ENCODE measurements around the gene CPNE5. TPM values are rescaled to one million over a fixed set of nuclear protein-coding genes. Genes with fewer than 3 reads are reported as not detected.

CPNE5 gene
- total RNA-seq (1 to 10 TPM in 1 of 6 donors, under 1 TPM in 5; 0.19 to 1.5 (median 0.34) TPM), polyA plus RNA-seq (1 to 10 TPM in 1 of 2 donors, under 1 TPM in 1; 0.80 to 1.2 TPM)

- DNase-seq (peak in 1 of 6 donors; percentile 73), FAIRE-seq (no peak), ATAC-seq (peak in 1 of 4 donors; percentile 8)
- Histone ChIP-seq H3K27ac (no peak within 1 kb of the TSS), H3K4me3 (peak within 1 kb of the TSS in 3 of 4 donors; percentile 24 to 46 (median 37)), H3K27me3 (no peaks in the 10 kb centered on the region), H3K36me3 (no peaks in the 10 kb centered on the region), H3K4me1 (peaks cover 0 to 6% (median 5%) of the 10 kb centered on the region in 3 donors), H3K9me3 (no peaks in the 10 kb centered on the region)
- TF ChIP-seq, protein P1, sequence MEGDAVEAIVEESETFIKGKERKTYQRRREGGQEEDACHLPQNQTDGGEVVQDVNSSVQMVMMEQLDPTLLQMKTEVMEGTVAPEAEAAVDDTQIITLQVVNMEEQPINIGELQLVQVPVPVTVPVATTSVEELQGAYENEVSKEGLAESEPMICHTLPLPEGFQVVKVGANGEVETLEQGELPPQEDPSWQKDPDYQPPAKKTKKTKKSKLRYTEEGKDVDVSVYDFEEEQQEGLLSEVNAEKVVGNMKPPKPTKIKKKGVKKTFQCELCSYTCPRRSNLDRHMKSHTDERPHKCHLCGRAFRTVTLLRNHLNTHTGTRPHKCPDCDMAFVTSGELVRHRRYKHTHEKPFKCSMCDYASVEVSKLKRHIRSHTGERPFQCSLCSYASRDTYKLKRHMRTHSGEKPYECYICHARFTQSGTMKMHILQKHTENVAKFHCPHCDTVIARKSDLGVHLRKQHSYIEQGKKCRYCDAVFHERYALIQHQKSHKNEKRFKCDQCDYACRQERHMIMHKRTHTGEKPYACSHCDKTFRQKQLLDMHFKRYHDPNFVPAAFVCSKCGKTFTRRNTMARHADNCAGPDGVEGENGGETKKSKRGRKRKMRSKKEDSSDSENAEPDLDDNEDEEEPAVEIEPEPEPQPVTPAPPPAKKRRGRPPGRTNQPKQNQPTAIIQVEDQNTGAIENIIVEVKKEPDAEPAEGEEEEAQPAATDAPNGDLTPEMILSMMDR (IDR thresholded peaks at IDR 0.05) = no peak
- 24 to 29% methylated on average over 54 to 57 of the region's 57 CpGs for WGBS, 2 donors
- intact Hi-C loops (cut with DNase I) = no loop called here
These were observed at the start of gene CPNE5 for GRCh38 chr6:36838896-36839748. Gene CPNE5 (minus strand): TSS chr6:36839444. CDS start chr6:36839377, 67 bp downstream.

DNA sequence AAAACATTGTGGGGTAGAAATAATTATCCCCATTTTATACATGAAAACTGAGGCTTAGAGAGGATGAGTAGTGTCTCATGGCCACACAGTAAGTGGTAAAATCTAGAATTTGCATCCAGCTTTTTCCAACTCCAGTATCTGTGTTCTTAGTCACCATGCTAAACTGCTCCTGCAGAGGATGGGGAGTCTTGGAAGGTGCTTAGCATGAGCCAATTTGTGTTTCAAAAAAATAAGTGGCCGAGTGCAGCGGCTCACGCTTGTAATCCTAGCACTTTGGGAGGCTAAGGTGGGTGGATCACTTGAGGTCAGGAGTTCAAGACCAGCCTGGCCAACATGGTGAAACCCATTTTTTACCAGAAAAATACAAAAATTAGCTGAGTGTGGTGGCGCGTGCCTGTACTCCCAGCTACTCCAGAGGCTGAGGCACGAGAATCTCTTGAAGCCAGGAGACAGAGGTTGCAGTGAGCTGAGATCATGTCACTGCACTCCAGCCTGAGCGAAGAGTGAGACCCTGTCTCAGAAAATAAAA is 48.9 kb upstream of the CPNE5 start:
- Histone ChIP-seq H3K27me3 (no peaks in the 10 kb centered on the region), H3K4me1 (peaks cover 4 to 12% (median 10%) of the 10 kb centered on the region in 3 donors), H3K4me3 (no peak overlapping the region), H3K36me3 (no peaks in the 10 kb centered on the region), H3K9me3 (no peaks in the 10 kb centered on the region), H3K27ac (no peak overlapping the region)
- FAIRE-seq (no peak), DNase-seq (no peak), ATAC-seq (no peak)
- TF ChIP-seq, protein P1 (IDR thresholded peaks at IDR 0.05) = no peak
- WGBS, 2 donors = 91 to 93% methylated on average over 7 of the region's 7 CpGs
- intact Hi-C loops (cut with DNase I) = loop anchor here in 1 of 3 donors (10.0 kb wide), 1 partner anchor 127 kb away; no protein-coding TSS in a partner anchor

DNA sequence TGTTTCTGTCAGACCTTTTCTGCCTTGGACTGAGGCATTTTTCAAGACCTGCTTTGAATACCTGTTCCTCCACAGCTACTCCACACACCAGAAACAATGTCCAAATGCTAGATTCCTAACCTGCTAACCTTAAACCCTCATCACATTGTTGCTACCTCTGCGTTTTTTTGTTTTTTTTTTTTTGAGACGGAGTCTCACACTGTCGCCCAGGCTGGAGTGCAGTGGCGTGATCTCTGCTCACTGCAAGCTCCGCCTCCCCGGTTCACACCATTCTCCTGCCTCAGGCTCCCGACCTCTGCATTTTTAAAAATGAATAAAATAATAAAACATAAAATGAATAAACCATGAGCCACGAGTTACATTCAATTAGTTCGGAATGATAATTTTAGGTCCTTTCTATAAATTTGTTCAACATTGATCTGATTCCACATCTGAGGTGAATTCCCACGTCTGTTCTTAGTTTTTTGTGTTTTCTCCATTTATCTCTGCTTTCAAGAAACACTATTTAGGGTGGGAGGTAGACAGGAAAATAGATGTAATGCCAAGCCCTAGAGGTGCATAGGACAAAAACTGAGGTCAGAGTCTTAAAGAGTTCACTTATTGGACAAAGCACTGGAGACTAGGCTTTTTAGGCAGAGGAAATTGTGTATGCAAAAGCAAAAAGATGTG is 47.8 kb upstream of the CPNE5 start:
- Histone ChIP-seq H3K9me3 (no peaks in the 10 kb centered on the region), H3K27me3 (no peaks in the 10 kb centered on the region), H3K4me1 (peaks cover 4 to 12% (median 10%) of the 10 kb centered on the region in 3 donors), H3K4me3 (peak overlapping the region in 2 of 4 donors; percentile 70 to 82), H3K36me3 (no peaks in the 10 kb centered on the region), H3K27ac (no peak overlapping the region)
- TF ChIP-seq, protein P1 (IDR thresholded peaks at IDR 0.05) = no peak
- intact Hi-C loops (cut with DNase I) = loop anchor here in 1 of 3 donors (10.0 kb wide), 1 partner anchor 128 kb away; no protein-coding TSS in a partner anchor
- FAIRE-seq (no peak), ATAC-seq (no peak), DNase-seq (no peak)
- WGBS, 2 donors = 56 to 60% methylated on average over 10 of the region's 10 CpGs

DNA sequence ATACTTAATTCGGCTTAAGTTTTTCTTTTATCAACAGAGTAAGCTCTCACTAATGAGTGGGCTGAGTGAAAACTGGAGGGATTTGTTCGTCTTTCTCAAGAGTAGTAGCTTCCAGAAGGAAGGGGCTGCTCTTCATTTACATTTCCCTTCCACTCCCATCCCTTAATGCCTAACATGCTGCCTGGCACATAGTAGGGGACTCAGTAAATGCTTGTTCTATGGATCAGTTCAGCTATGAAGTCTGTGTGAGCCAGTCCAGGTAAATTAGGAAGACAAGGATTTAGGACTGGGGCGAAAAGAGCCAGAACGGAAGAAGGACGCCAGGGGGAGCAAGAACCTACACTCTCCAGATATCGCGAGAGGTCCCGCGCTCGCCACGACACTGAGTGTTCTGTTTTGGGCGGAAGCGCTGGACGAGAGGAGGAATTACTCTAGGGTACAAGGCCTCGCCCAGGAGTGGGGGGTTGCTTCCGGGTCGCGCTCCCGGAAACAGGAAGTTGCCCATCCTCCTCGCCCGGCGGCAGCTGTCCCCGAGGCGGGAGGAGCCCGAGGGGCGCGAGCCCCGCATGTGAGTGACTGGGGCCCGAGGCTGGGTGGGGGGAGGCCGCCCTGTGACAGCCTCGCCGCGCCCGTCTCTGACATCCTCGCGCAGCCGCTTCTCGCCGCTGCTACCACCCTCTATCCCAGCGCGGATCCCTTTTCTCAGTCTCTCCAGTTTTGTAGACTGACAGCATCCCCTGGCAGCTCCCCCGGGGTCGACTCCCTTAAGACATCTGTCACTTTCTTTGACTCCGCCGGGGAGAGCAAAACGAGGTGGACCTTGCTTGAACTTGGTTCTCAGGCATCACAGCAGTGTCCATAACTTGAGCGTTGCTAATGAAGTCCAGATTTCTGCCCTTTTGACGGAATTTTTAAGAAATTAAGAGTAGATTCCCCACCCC is 46.5 kb upstream of the CPNE5 start, which contains the start of gene C6orf89:
Gene C6orf89, plus strand, starts transcription at position 492 of the 941 bp plus-strand sequence. CDS start 13,493 bp downstream, outside the sequence.
- no peak for FAIRE-seq
- intact Hi-C loops (cut with DNase I) = loop anchor here in 1 of 3 donors (10.0 kb wide), 1 partner anchor 129 kb away; no protein-coding TSS in a partner anchor
- DNase-seq = peak; percentile 96 to 99 (median 97)
- H3K27me3 ChIP-seq = no peaks in the 10 kb centered on the region
- no peaks in the 10 kb centered on the region for H3K9me3 ChIP-seq
- TF ChIP-seq, protein P1 (IDR thresholded peaks at IDR 0.05) = peak; percentile 56 to 75 (median 64)
- 1 to 2% methylated on average over 39 to 48 of the region's 48 CpGs for WGBS, 2 donors
- ATAC-seq = peak; percentile 99 to 100 (median 100)
- H3K4me3 ChIP-seq = peak within 1 kb of the TSS; percentile 59 to 82 (median 76)
- peaks cover 4 to 12% (median 10%) of the 10 kb centered on the region in 3 donors for H3K4me1 ChIP-seq
- peak within 1 kb of the TSS; percentile 60 to 89 (median 76) for H3K27ac ChIP-seq
- H3K36me3 ChIP-seq = no peaks in the 10 kb centered on the region

All from pancreas (tissue), 10 donors.